DOHH2 (cell line): ENCODE measurements around the gene LYPD5.

Experiments used
- H3F3A ChIP-seq: fragments of 200-600 bp; sonication (generic), shearing (Covaris generic); 2 replicates; pipeline ENCODE4 v1.6.0; 2016; ENCODE audit warnings: antibody characterized with exemption, mild to moderate bottlenecking; ENCODE audit not compliant: control insufficient read depth, insufficient read depth
- H3K27ac ChIP-seq: fragments of 200-600 bp; sonication (generic); 2 replicates; pipeline ENCODE4 v1.5.1; 2014; ENCODE audit warnings: low read depth, mild to moderate bottlenecking, low read length, moderate library complexity
- H3K27me3 ChIP-seq: fragments of 200-600 bp; sonication (generic); 2 replicates; pipeline ENCODE4 v1.6.1; 2014; ENCODE audit warnings: mild to moderate bottlenecking, low read length, mixed read lengths; ENCODE audit not compliant: control insufficient read depth
- H3K36me3 ChIP-seq: fragments of 200-600 bp; sonication (generic); 2 replicates; pipeline ENCODE4 v1.6.1; 2014; ENCODE audit warnings: mild to moderate bottlenecking, low read length, moderate library complexity, mixed read lengths; ENCODE audit not compliant: control insufficient read depth
- H3K4me1 ChIP-seq: fragments of 200-600 bp; sonication (generic); 2 replicates; pipeline ENCODE4 v1.6.1; 2014; ENCODE audit warnings: mild to moderate bottlenecking, low read length, mixed read lengths; ENCODE audit not compliant: control insufficient read depth
- H3K4me2 ChIP-seq: fragments of 200-600 bp; sonication (generic); 2 replicates; pipeline ENCODE4 v1.6.0; 2014; ENCODE audit warnings: mild to moderate bottlenecking, low read length, moderate library complexity
- H3K4me3 ChIP-seq: fragments of 200-600 bp; sonication (generic); 2 replicates; pipeline ENCODE4 v1.5.1; 2014; ENCODE audit warnings: mild to moderate bottlenecking, low read length, mixed read lengths
- H3K79me2 ChIP-seq: fragments of 200-600 bp; sonication (generic); 2 replicates; pipeline ENCODE4 v1.6.1; 2014; ENCODE audit warnings: mild to moderate bottlenecking, low read length, mixed read lengths; ENCODE audit not compliant: control insufficient read depth
- H3K9me2 ChIP-seq: fragments of 200-600 bp; sonication (generic); replicated peaks from 2 replicates; pipeline ENCODE4 v1.6.1; 2014; ENCODE audit warnings: mild to moderate bottlenecking, low read length, mixed read lengths; ENCODE audit not compliant: control insufficient read depth
- H3K9me3 ChIP-seq: fragments of 200-600 bp; sonication (generic); 2 replicates; pipeline ENCODE4 v1.6.1; 2014; ENCODE audit warnings: antibody characterized with exemption, low read length, mixed read lengths; ENCODE audit not compliant: control insufficient read depth, insufficient read depth
- H4K20me1 ChIP-seq: fragments of 200-600 bp; sonication (generic); 2 replicates; pipeline ENCODE4 v1.6.0; 2014; ENCODE audit warnings: low read depth, mild to moderate bottlenecking, antibody characterized with exemption, low read length, moderate library complexity; ENCODE audit not compliant: control insufficient read depth, insufficient read depth
- EZH2phosphoT487 ChIP-seq: fragments of 200-600 bp; sonication (generic); IDR thresholded peaks from 2 replicates; pipeline ENCODE4 v1.6.1; 2017; ENCODE audit warnings: borderline replicate concordance, mild to moderate bottlenecking, antibody characterized with exemption, low read length, moderate library complexity, mixed read lengths
- TF ChIP-seq, protein P1 (sequence below): fragments of 200-600 bp; sonication (generic); IDR thresholded peaks from one replicate; pipeline ENCODE4 v1.5.1; 2014; ENCODE audit warnings: antibody characterized with exemption, mild to moderate bottlenecking, low read depth, low read length; ENCODE audit not compliant: poor library complexity, severe bottlenecking

Gene LYPD5

DNA sequence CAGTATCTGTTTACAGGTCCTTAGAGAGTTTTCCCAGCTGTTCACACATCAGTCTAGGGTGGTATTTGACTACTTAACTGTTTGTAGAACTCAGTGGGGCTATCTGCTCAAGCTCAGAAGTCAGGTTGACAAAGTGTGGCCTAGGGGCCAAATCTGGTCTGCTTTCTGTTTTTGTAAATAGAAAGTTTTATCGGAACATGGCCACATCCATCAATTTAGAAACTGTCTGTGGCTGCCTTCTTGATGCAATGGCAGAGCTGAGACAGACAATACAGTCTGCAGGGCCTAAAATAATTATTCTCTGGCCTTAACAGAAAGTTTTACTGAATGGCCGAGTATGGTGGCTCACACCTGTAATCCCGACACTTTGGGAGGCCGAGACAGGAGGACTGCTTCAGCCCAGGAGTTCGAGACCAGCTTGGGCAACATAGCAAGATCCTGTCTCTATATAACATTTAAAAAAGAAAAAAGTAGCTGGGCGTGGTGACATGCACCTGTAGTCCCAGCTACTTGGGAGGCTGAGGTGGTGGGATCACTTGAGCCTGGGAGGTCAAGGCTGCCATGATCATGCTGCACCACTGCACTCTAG is 49.9 kb downstream of the LYPD5 start:
- Histone ChIP-seq H3K36me3 (peaks cover 65% of the 10 kb centered on the region), H3F3A (peaks cover 22% of the 10 kb centered on the region), H3K9me3 (no peaks in the 10 kb centered on the region), H3K4me1 (peaks cover 66% of the 10 kb centered on the region), H4K20me1 (no peaks in the 10 kb centered on the region), H3K79me2 (peaks cover 53% of the 10 kb centered on the region), H3K4me2 (peak overlapping the region; percentile 95; the same call in 1 of the 2 replicates), H3K9me2 (no peaks in the 10 kb centered on the region), H3K27me3 (no peaks in the 10 kb centered on the region), H3K27ac (no peak overlapping the region), H3K4me3 (no peak overlapping the region)
- TF ChIP-seq, protein P1, sequence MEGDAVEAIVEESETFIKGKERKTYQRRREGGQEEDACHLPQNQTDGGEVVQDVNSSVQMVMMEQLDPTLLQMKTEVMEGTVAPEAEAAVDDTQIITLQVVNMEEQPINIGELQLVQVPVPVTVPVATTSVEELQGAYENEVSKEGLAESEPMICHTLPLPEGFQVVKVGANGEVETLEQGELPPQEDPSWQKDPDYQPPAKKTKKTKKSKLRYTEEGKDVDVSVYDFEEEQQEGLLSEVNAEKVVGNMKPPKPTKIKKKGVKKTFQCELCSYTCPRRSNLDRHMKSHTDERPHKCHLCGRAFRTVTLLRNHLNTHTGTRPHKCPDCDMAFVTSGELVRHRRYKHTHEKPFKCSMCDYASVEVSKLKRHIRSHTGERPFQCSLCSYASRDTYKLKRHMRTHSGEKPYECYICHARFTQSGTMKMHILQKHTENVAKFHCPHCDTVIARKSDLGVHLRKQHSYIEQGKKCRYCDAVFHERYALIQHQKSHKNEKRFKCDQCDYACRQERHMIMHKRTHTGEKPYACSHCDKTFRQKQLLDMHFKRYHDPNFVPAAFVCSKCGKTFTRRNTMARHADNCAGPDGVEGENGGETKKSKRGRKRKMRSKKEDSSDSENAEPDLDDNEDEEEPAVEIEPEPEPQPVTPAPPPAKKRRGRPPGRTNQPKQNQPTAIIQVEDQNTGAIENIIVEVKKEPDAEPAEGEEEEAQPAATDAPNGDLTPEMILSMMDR = no peak
- no peak for TF ChIP-seq EZH2phosphoT487

DNA sequence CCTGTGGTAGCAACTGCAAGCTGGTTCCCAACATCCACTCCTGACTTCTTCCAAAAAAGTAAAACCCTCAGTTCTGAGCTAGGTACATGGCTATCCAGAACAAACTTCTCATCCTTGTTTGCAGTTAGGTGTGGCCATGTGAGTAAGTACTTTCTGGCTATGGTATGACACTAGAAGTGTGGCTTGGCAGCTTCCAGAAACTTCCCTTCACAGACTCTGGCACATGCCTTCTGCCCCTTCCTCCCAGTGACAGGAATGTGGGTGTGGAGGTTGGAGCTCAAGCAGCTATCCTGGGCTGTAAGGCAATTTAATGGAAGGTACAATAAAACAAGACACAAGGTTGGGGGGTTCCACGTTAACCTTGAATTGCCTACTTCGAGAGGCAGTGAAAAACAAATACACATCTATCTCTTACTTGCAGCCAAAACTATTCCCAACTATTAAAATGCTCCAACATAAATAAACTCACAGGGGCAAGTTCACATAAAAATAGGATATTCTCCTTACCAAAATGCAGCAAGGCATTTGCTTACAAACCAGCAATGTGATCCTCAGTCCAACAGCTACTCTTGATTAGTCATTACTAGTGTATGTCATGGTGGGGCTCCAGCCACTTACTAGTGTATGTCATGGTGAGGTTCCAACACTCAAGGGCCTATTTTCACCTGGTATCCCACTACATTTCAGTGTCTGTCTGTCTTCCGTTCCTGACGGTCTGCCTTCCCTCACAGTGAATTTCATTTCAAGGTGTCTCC is 50.6 kb downstream of the LYPD5 start:
- TF ChIP-seq, protein P1 = no peak
- TF ChIP-seq EZH2phosphoT487 = no peak
- Histone ChIP-seq H3K27me3 (no peaks in the 10 kb centered on the region), H3K36me3 (peaks cover 70% of the 10 kb centered on the region), H3K9me2 (no peaks in the 10 kb centered on the region), H3K27ac (no peak overlapping the region), H3K4me2 (no peak overlapping the region), H3K9me3 (no peaks in the 10 kb centered on the region), H4K20me1 (no peaks in the 10 kb centered on the region), H3K79me2 (peaks cover 49% of the 10 kb centered on the region), H3F3A (peaks cover 19% of the 10 kb centered on the region), H3K4me1 (peaks cover 61% of the 10 kb centered on the region), H3K4me3 (no peak overlapping the region)

DNA sequence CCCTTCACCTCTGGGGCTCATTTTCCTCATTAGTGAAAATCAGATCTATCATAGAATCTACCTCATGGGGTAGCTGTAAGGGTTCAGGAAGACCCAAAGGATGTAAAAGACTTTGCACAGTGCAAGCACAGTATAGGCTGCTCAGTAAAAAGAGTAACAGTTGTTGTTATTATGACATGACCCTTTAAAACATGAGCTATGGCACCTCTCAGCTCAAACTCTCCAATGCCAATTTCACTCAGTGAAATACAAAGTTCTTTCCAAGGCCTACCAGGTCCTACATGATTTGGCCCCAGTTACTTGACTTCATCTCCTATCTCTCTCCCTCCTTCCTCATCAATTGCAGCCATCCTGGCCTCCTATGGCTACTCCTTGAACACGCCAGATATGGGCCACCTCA is 52.3 kb downstream of the LYPD5 start:
- Histone ChIP-seq H4K20me1 (no peaks in the 10 kb centered on the region), H3K79me2 (peaks cover 33% of the 10 kb centered on the region), H3K27ac (no peak overlapping the region), H3K9me3 (no peaks in the 10 kb centered on the region), H3K27me3 (no peaks in the 10 kb centered on the region), H3K4me2 (no peak overlapping the region), H3K9me2 (no peaks in the 10 kb centered on the region), H3K4me1 (peaks cover 55% of the 10 kb centered on the region), H3K36me3 (peaks cover 68% of the 10 kb centered on the region), H3F3A (peaks cover 13% of the 10 kb centered on the region), H3K4me3 (no peak overlapping the region)
- TF ChIP-seq EZH2phosphoT487 = no peak
- TF ChIP-seq, protein P1 = no peak
